Skin epidermis (tissue), 12 donors: ENCODE results near the gene RTP4.
"Not testable (repeated sequence)": the region's sequence is repeated elsewhere in the genome, so short reads cannot be mapped to it uniquely, and the experiment has no call there.

Source experiments
- H3K27ac ChIP-seq, 21 experiments: fragments of 200-600 bp; sonication (generic) in 11 of 21; one replicate each; pipeline ENCODE4 v1.5.0; 2020; ENCODE audit warnings: mild to moderate bottlenecking in 3 of 21, inconsistent platforms in 2 of 21, moderate library complexity in 2 of 21
- H3K4me3 ChIP-seq, 7 experiments: fragments of 200-600 bp; sonication (generic) in 2 of 7; one replicate each; pipeline ENCODE4 v1.5.0; 2020; ENCODE audit warnings: inconsistent platforms in 2 of 7, mild to moderate bottlenecking in 2 of 7, moderate library complexity in 1 of 7

Gene RTP4

DNA sequence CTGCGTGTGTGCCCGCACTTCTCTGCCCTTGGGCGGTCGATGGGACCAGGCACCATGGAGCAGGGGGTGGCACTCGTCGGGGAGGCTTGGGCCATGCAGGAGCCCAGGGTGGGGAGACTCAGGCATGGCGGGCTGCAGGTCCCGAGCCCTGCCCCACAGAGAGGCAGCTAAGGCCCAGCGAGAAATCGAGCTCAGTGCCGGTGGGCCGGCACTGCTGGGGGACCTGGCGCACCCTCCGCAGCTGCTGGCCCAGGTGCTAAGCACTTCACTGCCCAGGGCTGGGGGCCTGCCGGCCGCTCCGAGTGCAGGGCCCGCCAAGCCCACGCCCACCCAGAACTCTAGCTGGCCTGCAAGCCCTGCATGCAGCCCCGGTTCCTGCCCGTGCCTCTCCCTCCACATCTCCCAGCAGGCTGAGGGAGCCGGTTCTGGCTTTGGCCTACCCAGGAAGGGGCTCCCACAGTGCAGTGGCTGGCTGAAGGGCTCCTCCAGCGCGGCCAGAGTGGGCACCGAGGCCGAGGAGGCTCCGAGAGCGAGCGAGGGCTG, 553 bp upstream of the RTP4 start:
- Histone ChIP-seq H3K27ac (peak overlapping the region in 20 of 21 experiments; percentile 75 to 100 (median 94)), H3K4me3 (peak overlapping the region in 2 of 7 experiments; percentile 45 to 50)

DNA sequence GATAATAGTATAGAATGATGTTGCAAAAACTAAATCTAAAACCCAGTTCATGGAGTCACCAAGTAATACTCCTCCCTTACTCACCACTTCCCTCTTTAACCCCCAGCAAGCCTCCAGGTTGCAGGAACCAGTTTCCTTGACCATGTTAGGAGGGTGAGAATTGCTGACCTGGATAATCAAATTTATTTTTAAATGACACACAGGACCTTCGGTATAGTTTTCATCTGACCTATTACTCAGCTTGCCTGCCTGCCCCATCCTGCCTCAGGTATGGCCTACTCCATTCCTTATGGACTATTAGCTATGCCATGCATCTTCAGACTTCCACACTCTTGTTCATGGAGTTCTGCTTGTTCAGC, 883 bp downstream of the RTP4 start:
- Histone ChIP-seq H3K4me3 (peak overlapping the region; percentile 28 to 60 (median 38)), H3K27ac (peak overlapping the region in 20 of 21 experiments; percentile 75 to 100 (median 94))

GRCh38 chr3:187370051-187370450, 1.9 kb downstream of the RTP4 start:
- Histone ChIP-seq H3K4me3 (no peak overlapping the region), H3K27ac (peak overlapping the region in 4 of 21 experiments; percentile 57 to 99 (median 93))

DNA sequence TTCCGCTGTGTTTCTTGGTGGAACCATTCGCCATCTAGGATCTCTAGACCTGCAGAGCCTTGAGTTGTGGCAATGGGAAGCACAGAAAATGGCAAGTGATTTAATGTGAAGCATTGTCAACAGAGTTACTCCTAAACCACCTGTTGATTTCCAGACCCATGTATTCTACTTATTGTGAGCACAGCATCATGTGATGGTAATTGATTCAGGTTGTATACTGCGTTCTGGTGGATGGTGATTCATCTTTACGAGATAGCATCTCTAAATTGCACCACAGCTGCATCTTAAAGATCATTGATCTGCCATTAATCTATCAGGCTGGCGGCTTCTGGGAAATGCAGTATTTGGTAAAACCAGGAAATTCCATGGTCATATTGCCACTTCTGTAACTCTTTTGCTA, 7.4 kb downstream of the RTP4 start:
- no peak overlapping the region for H3K27ac ChIP-seq
- no peak overlapping the region for H3K4me3 ChIP-seq

DNA sequence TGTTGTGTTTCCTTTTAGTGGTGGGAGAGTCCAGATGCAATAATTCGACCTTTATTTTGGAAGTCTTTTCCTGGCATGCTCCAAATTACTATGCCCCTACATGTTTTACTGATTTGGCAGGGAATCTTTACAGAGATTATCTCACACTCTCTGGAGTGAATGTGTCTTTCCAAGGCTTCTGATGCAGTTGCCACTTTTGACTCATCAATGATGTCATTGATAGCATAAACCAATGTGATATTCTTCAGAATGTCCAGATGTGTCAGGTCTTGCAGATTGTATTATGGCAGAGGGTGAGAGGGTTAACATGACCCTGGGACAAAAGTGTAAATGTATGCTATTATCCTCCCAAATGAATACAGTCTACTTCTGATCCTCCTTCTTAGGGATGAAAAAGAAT, 9.7 kb downstream of the RTP4 start:
- no peak overlapping the region for H3K4me3 ChIP-seq
- H3K27ac ChIP-seq = no peak overlapping the region

GRCh38 chr3:187382609-187383151, 14.5 kb downstream of the RTP4 start:
- no peak overlapping the region for H3K27ac ChIP-seq
- H3K4me3 ChIP-seq = no peak overlapping the region

DNA sequence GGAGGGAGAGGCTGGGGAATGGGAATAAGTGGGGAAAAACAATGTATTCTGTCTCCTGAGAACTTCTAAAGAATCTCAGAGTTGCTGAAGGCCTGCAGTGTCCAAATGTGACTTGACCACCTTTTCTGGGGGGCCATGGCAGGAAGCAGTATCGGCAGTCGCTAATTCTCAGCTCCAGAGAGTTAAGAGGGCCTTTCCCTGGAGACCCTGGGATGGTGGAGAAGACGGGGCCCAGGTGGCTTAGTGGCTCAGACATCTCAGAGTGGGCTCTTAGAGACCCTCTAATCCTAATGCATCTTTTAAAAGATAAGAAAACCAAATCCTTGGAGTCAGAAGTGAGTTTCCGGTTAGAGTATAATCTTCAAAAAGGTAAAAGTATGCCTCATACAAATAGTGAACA, 15.1 kb downstream of the RTP4 start:
- Histone ChIP-seq H3K27ac (no peak overlapping the region), H3K4me3 (no peak overlapping the region)

GRCh38 chr3:187385296-187385695, 17.1 kb downstream of the RTP4 start:
- Histone ChIP-seq H3K27ac (no peak overlapping the region), H3K4me3 (no peak overlapping the region)

DNA sequence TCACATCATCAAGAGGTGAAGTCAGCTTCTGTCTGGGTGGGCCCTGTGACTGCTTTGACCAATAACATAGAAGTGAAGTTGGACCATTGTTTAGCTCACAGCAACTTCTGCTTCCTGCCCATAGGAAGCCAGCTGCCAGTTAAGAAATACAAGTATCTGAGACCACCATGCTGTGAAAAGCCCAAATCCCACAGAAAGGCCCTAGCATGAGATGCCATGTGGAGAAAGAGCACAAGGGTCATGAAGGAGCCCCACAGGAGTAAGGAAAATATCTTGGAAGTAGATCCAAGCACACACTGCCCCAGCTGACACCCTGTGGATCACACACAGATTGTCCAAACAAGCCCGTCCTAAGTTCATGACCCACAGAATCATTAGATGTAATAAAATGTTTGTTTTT, 28.5 kb downstream of the RTP4 start:
- Histone ChIP-seq H3K27ac (no peak overlapping the region), H3K4me3 (no peak overlapping the region)

- Histone ChIP-seq H3K4me3 (no peak overlapping the region), H3K27ac (no peak overlapping the region)
Measured at GRCh38 chr3:187398955-187399354, 30.8 kb downstream of the RTP4 start.

DNA sequence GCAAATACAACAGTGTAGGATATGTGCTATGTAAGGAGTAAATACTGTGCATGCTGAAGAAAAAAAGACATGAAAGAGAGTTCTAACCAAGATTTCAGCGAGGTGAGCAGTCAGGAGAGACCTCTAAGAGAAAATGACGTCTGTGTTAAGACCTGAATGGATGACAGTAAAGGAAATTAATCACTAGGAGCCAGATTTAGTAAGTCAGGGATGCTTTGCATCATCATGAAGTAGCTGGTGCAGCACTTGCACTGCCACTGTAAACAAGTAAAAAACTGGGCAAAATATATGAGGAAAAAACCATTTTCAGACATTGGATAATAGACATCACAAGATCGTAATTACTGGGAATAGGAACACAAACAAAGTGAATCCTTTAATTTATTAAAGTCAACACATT, 32.6 kb downstream of the RTP4 start:
- Histone ChIP-seq H3K4me3 (no peak overlapping the region), H3K27ac (no peak overlapping the region)

- no peak overlapping the region for H3K4me3 ChIP-seq
- H3K27ac ChIP-seq = no peak overlapping the region
Measured at GRCh38 chr3:187401856-187402255, 33.7 kb downstream of the RTP4 start.

DNA sequence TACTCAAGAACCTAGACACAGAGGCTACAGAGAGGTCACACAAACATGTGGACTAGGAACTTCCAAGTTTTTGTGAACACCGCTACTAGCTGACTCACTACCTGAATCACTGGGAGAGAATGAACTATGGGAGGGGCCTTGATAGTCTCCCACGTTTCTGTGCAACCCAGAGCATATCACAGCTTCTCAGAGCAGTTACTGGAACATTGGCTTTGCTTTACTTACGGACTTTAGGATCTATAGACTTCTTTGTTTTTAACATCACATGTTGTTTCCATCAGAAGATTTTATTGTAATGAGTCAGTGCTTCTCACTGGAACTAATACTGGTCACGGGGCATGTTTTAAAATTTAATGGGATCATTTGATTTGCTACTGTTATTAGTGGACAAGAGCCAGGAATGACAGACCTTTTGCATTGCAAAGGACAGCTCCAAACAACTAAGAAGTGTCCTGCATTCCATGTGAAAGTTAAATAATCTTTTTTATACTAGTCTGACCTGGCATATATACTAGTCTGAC, 35.6 kb downstream of the RTP4 start:
- Histone ChIP-seq H3K27ac (peak overlapping the region in 3 of 21 experiments; percentile 1 to 17 (median 17)), H3K4me3 (no peak overlapping the region)

GRCh38 chr3:187406927-187407326, 38.7 kb downstream of the RTP4 start:
- H3K27ac ChIP-seq = no peak overlapping the region

GRCh38 chr3:187411991-187412781, 44.0 kb downstream of the RTP4 start:
- H3K27ac ChIP-seq, H3K4me3 ChIP-seq: not testable (repeated sequence)

More at GRCh38 chr3:187406927-187407326, 38.7 kb downstream of the RTP4 start:
- no peak overlapping the region for H3K4me3 ChIP-seq
